GM12878 (cell line): ENCODE results near the gene TNFAIP2. TPM values are rescaled to one million over a fixed set of nuclear protein-coding genes. Genes with fewer than 3 reads are reported as not detected.

Source experiments
- ATAC-seq: fragments of 200-7000 bp; cut with Tn5 transposase; 3 replicates; pipeline ENCODE4 v1.9.1; 2020; ENCODE audit warnings: mild to moderate bottlenecking, moderate library complexity
- BruUV-seq: library from RNA; stranded (reverse); fragments of 400-500 nt; replicated peaks from 2 replicates; lab custom pipeline; 2021; lab: Mats Ljungman, UMichigan
- CTCF ChIA-PET: fragments of 300-600 bp; sonication (Branson Sonifier 250); formaldehyde crosslinking; extraction: SDS; loops from one replicate; lab custom pipeline; 2021; ENCODE audit warnings: inconsistent platforms; lab: Yijun Ruan, JAX
- POLR2A ChIA-PET: fragments of 350-600 bp; formaldehyde crosslinking; extraction: SDS; loops from one replicate; lab custom pipeline; 2021; ENCODE audit warnings: inconsistent platforms; lab: Charles Lee
- RAD21 ChIA-PET: fragments of 300-600 bp; sonication (Branson Sonifier 250); formaldehyde crosslinking; loops from one replicate; lab custom pipeline; 2023; ENCODE audit warnings: antibody characterized with exemption; ENCODE audit not compliant: unreplicated experiment; lab: Charles Lee
- SMC1A ChIA-PET: fragments of 300-600 bp; sonication (Branson Sonifier 250); formaldehyde crosslinking; loops from one replicate; lab custom pipeline; 2023; ENCODE audit not compliant: unreplicated experiment, uncharacterized antibody; lab: Charles Lee
- DNase-seq: peaks from one replicate; pipeline ENCODE4 v3.0.0-alpha.2; 2011; ENCODE audit warnings: low read depth, low spot score
- FAIRE-seq: peaks from 3 replicates; lab custom pipeline; 2011; peaks lifted over from hg19 to GRCh38; lab: Jason Lieb, UNC
- H2AFZ ChIP-seq: 2 replicates; pipeline ENCODE4 v1.6.0; 2011; ENCODE audit warnings: low read depth, low read length, control low read depth; ENCODE audit not compliant: control insufficient read depth
- H3K27ac ChIP-seq: 2 replicates; pipeline ENCODE4 v1.5.1; 2011; ENCODE audit warnings: control low read depth; ENCODE audit not compliant: control insufficient read depth, insufficient read depth
- H3K27me3 ChIP-seq, 2 experiments: replicated peaks in 1 of 2; 2 replicates each; pipeline versions ENCODE4 v1.6.0 to v1.6.1; 2011; ENCODE audit warnings: low read length in 1 of 2; ENCODE audit not compliant: control insufficient read depth in 2 of 2, insufficient read depth in 2 of 2
- H3K36me3 ChIP-seq, 2 experiments: 2 replicates each; pipeline ENCODE4 v1.5.1; 2011; ENCODE audit warnings: low read length in 1 of 2; ENCODE audit not compliant: control insufficient read depth in 2 of 2, insufficient read depth in 2 of 2
- H3K4me1 ChIP-seq: 2 replicates; pipeline ENCODE4 v1.6.1; 2011; ENCODE audit warnings: mild to moderate bottlenecking, low read length, moderate library complexity, mixed read lengths; ENCODE audit not compliant: control insufficient read depth, insufficient read depth
- H3K4me2 ChIP-seq: 2 replicates; pipeline ENCODE4 v1.6.0; 2011; ENCODE audit warnings: control low read depth; ENCODE audit not compliant: control insufficient read depth, insufficient read depth
- H3K4me3 ChIP-seq: fragments of 200-600 bp; sonication (generic); 2 replicates; pipeline ENCODE4 v1.5.1; 2016
- H3K79me2 ChIP-seq: 2 replicates; pipeline ENCODE4 v1.6.0; 2011; ENCODE audit warnings: low read length; ENCODE audit not compliant: control insufficient read depth, insufficient read depth
- H3K9ac ChIP-seq: 2 replicates; pipeline ENCODE4 v1.8.0; 2011; ENCODE audit warnings: low read length, control low read depth, mixed read lengths; ENCODE audit not compliant: control insufficient read depth, insufficient read depth
- H3K9me3 ChIP-seq: replicated peaks from 3 replicates; pipeline ENCODE4 v1.5.1; 2011; ENCODE audit warnings: mild to moderate bottlenecking, low read length; ENCODE audit not compliant: control insufficient read depth, insufficient read depth
- H4K20me1 ChIP-seq: 2 replicates; pipeline ENCODE4 v1.6.0; 2011; ENCODE audit not compliant: control insufficient read depth, insufficient read depth
- ATF7 ChIP-seq: fragments of 450-650 bp; IDR thresholded peaks from 2 replicates; pipeline ENCODE4 v1.6.1; 2016; ENCODE audit warnings: low read depth, mild to moderate bottlenecking
- BACH1 ChIP-seq: fragments of 450-650 bp; IDR thresholded peaks from 2 replicates; pipeline ENCODE4 v1.6.1; 2017; ENCODE audit warnings: mild to moderate bottlenecking, borderline replicate concordance
- CHD1 ChIP-seq: IDR thresholded peaks from 2 replicates; pipeline ENCODE4 v1.6.1; 2012; ENCODE audit warnings: low read depth, low read length, improper control_type of control experiment
- DPF2 ChIP-seq: fragments of 450-650 bp; IDR thresholded peaks from 2 replicates; pipeline ENCODE4 v1.6.1; 2017; ENCODE audit warnings: mild to moderate bottlenecking
- IKZF1 ChIP-seq: fragments of 450-650 bp; conservative IDR thresholded peaks from 2 replicates; pipeline ENCODE4 v1.6.1; 2017; ENCODE audit warnings: antibody characterized with exemption, mild to moderate bottlenecking
- JUNB ChIP-seq: IDR thresholded peaks from 2 replicates; pipeline ENCODE4 v1.6.1; 2016; ENCODE audit warnings: antibody characterized with exemption, mild to moderate bottlenecking
- MAX ChIP-seq: IDR thresholded peaks from 2 replicates; pipeline ENCODE4 v1.6.1; 2012; ENCODE audit warnings: low read depth, low read length, improper control_type of control experiment
- MTA3 ChIP-seq: IDR thresholded peaks from 2 replicates; pipeline ENCODE4 v1.6.1; 2012; ENCODE audit warnings: low read length, inconsistent platforms, borderline replicate concordance
- MXI1 ChIP-seq: fragments of 150-350 bp; IDR thresholded peaks from 2 replicates; pipeline ENCODE4 v1.6.1; 2011; ENCODE audit warnings: low read depth, mild to moderate bottlenecking, inconsistent platforms, low read length, improper control_type of control experiment
- NFIC ChIP-seq: IDR thresholded peaks from 2 replicates; pipeline ENCODE4 v1.6.1; 2012; ENCODE audit warnings: low read depth, mild to moderate bottlenecking, inconsistent platforms, low read length, moderate library complexity
- NFXL1 ChIP-seq: fragments of 450-650 bp; IDR thresholded peaks from 2 replicates; pipeline ENCODE4 v1.6.1; 2017; ENCODE audit warnings: antibody characterized with exemption, mild to moderate bottlenecking, borderline replicate concordance
- NR2C2 ChIP-seq: IDR thresholded peaks from 2 replicates; pipeline ENCODE4 v1.6.1; 2011; ENCODE audit warnings: borderline replicate concordance, low read depth; ENCODE audit not compliant: control insufficient read depth, insufficient read length
- NR2F1 ChIP-seq: fragments of 450-650 bp; conservative IDR thresholded peaks from 2 replicates; pipeline ENCODE4 v1.6.1; 2017; ENCODE audit warnings: mild to moderate bottlenecking
- PBX3 ChIP-seq: IDR thresholded peaks from 2 replicates; pipeline ENCODE4 v1.6.1; 2011; ENCODE audit warnings: mild to moderate bottlenecking, low read depth, low read length, moderate library complexity; ENCODE audit not compliant: insufficient replicate concordance
- PML ChIP-seq: IDR thresholded peaks from 2 replicates; pipeline ENCODE4 v1.6.1; 2012; ENCODE audit warnings: low read length, inconsistent platforms
- POLR2AphosphoS5 ChIP-seq: IDR thresholded peaks from 2 replicates; pipeline ENCODE4 v1.6.1; 2011; ENCODE audit warnings: mild to moderate bottlenecking, low read length, inconsistent platforms
- SMAD5 ChIP-seq: IDR thresholded peaks from 2 replicates; pipeline ENCODE4 v1.6.1; 2016; ENCODE audit warnings: antibody characterized with exemption, low read depth
- SMC3 ChIP-seq: IDR thresholded peaks from 2 replicates; pipeline ENCODE4 v1.6.1; 2011; ENCODE audit warnings: low read length, improper control_type of control experiment, borderline replicate concordance
- SRF ChIP-seq, 2 experiments: IDR thresholded peaks; 2 replicates each; pipeline ENCODE4 v1.6.1; 2011; ENCODE audit warnings: low read depth in 2 of 2, low read length in 2 of 2, mild to moderate bottlenecking in 1 of 2, moderate library complexity in 1 of 2
- ZBTB40 ChIP-seq: fragments of 450-650 bp; IDR thresholded peaks from 2 replicates; pipeline ENCODE4 v1.6.1; 2016; ENCODE audit warnings: mild to moderate bottlenecking, moderate library complexity, borderline replicate concordance
- WGBS: methylation state at CpG from one replicate; pipeline ENCODE4 v1.1.6; 2016; ENCODE audit warnings: low lambda C conversion rate; ENCODE audit not compliant: insufficient replicate concordance, insufficient coverage; ENCODE audit errors: missing lambda C conversion rate; 5-methylcytosine and 5-hydroxymethylcytosine counted together
- in situ Hi-C: fragments of 300-500 bp; cut with MboI; formaldehyde crosslinking; loops from 9 replicates; pipeline ENCODE4 v1.14.3; 2018; ENCODE audit warnings: mixed read lengths
- intact Hi-C: fragments of 100-400 bp; cut with micrococcal nuclease; formaldehyde crosslinking; loops from one replicate; pipeline ENCODE4 v1.14.2; 2022; ENCODE audit not compliant: unreplicated experiment
- polyA plus RNA-seq, 11 experiments: library from polyadenylated mRNA; depleted of rRNA in 4 of 11; unstranded in 6 of 11; stranded (reverse) in 5 of 11; fragments of >200 nt; fragmentation: Nextera tagmentation in 4 of 11; fragmentation: Illumina TruSeq in 1 of 11; extraction: Ambion mirVana in 4 of 11; extraction: Trizol in 1 of 11; gene quantifications; 1 replicate in 1 of 11; 2 replicates in 10 of 11; pipeline versions ENCODE4 v1.2.1 to v1.2.3, GENCODE V29; 2011 to 2016; ENCODE audit warnings: inconsistent platforms in 2 of 11, missing spikeins in 2 of 11, low read depth in 1 of 11
- total RNA-seq, 4 experiments: library from RNA; depleted of rRNA in 3 of 4; stranded (reverse); fragments of >200 nt in 3 of 4; fragmentation: Illumina TruSeq in 1 of 4; extraction: Trizol in 1 of 4; gene quantifications; 2 replicates each; pipeline versions ENCODE4 v1.2.1 to v1.2.3, GENCODE V29; 2013 to 2021

Gene TNFAIP2
- total and polyA plus RNA-seq, 10 of the 15 experiments (the other 5 are each of a cell fraction or from before 2014, with no cell fraction given), result 7.1 to 150 (median 74.5) TPM

- intact Hi-C loops (no loop called here), in situ Hi-C loops (no loop called here)
- DNase-seq (no peak), FAIRE-seq (no peak), ATAC-seq (no peak)
- CTCF ChIA-PET, result interaction anchor here (0.7 to 3.2 kb wide), 5 partner anchors 9 to 196 kb away, joined by 3 to 37 read pairs (median 4); no protein-coding TSS in a partner anchor
- no peaks in the 10 kb centered on the region for H3K9me3 ChIP-seq
- no peaks in the 10 kb centered on the region for H4K20me1 ChIP-seq
- peaks cover 23% of the 10 kb centered on the region for H3K4me1 ChIP-seq
- POLR2A ChIA-PET, result interaction anchor here (0.6 to 1.2 kb wide), 4 partner anchors 9 to 431 kb away, joined by 3 to 7 read pairs (median 5); no protein-coding TSS in a partner anchor
- RAD21 ChIA-PET, result interaction anchor here (0.5 to 2.7 kb wide), 5 partner anchors 9 to 402 kb away, joined by 3 to 17 read pairs (median 4); no protein-coding TSS in a partner anchor
- H3K79me2 ChIP-seq, result no peaks in the 10 kb centered on the region
- WGBS, result 12% methylated on average over 4 of the region's 4 CpGs
- BruUV-seq, result no TSS peak
- TF ChIP-seq MAX, result no peak
- TF ChIP-seq BACH1, result no peak
- no peak for TF ChIP-seq MTA3
- no peak for TF ChIP-seq SMAD5
- no peak for TF ChIP-seq DPF2
- no peak for TF ChIP-seq PBX3
- TF ChIP-seq NR2C2, result no peak
- TF ChIP-seq CHD1, result no peak
- TF ChIP-seq NFXL1, result no peak
- no peak for TF ChIP-seq ATF7
- TF ChIP-seq JUNB, result no peak
- no peak for TF ChIP-seq NFIC
- no peak for TF ChIP-seq POLR2AphosphoS5
- TF ChIP-seq MXI1, result no peak
- no peak for TF ChIP-seq SMC3
- TF ChIP-seq PML, result no peak
- no peak for TF ChIP-seq NR2F1
- TF ChIP-seq ZBTB40, result no peak
- no peak for TF ChIP-seq IKZF1
- TF ChIP-seq SRF (IDR thresholded peaks at IDR 0.05; ENCODE audit: low read depth in 2 of 2, low read length in 2 of 2), result no peak
- no peak overlapping the region for H2AFZ ChIP-seq
- no peak overlapping the region for H3K9ac ChIP-seq
- no peak overlapping the region for H3K27ac ChIP-seq
- no peaks in the 10 kb centered on the region for H3K27me3 ChIP-seq
- no peak overlapping the region for H3K4me2 ChIP-seq
- no peak overlapping the region for H3K4me3 ChIP-seq
- SMC1A ChIA-PET, result interaction anchor here (1.4 to 2.4 kb wide), 3 partner anchors 9 to 402 kb away, joined by 4 to 13 read pairs (median 8); no protein-coding TSS in a partner anchor
- H3K36me3 ChIP-seq, result no peaks in the 10 kb centered on the region
Observed at GRCh38 chr14:103096387-103096786, 26.9 kb upstream of the TNFAIP2 start.
